ENCODE measurements around the gene NLRP6. TPM values are rescaled to one million over a fixed set of nuclear protein-coding genes. Genes with fewer than 3 reads are reported as not detected.

The NLRP6 gene
- polyA plus RNA-seq, 3 donors from 2014 or later, result 1.6 to 5.1 TPM; not detected in 1

Other genes with a start within 250 kb of the NLRP6 start
- gene SCGB1C1, start 85.3 kb upstream of the NLRP6 start, polyA plus RNA-seq, result not detected
- gene BET1L, start 71.0 kb upstream of the NLRP6 start, polyA plus RNA-seq, result 10 to 100 TPM; 12.1 to 39.5 (median 24.6) TPM
- gene RIC8A, start 70.7 kb upstream of the NLRP6 start, polyA plus RNA-seq, result 100 to 1,000 TPM in 2 of 3 donors, 10 to 100 TPM in 1; 91.0 to 132 (median 106) TPM
- 10 to 100 TPM in 1 of 3 donors, 1 to 10 TPM in 2; 6.7 to 11.1 (median 7.4) TPM for gene SIRT3, start 42.1 kb upstream of the NLRP6 start, polyA plus RNA-seq
- 100 to 1,000 TPM; 257 to 353 (median 345) TPM for gene PSMD13, start 41.4 kb upstream of the NLRP6 start, polyA plus RNA-seq
- gene PGGHG, start 10.7 kb downstream of the NLRP6 start, polyA plus RNA-seq, result 10 to 100 TPM in 2 of 3 donors, 1 to 10 TPM in 1; 8.1 to 17.4 (median 11.4) TPM
- gene IFITM5, start 21.1 kb downstream of the NLRP6 start, polyA plus RNA-seq, result not detected
- 1,000 to 10,000 TPM; 4,348 to 7,867 (median 6,958) TPM for gene IFITM2, start 29.4 kb downstream of the NLRP6 start, polyA plus RNA-seq
- 1,000 to 10,000 TPM; 2,792 to 4,533 (median 3,562) TPM for gene IFITM1, start 35.6 kb downstream of the NLRP6 start, polyA plus RNA-seq
- 100 to 1,000 TPM; 138 to 675 (median 423) TPM for gene IFITM3, start 42.5 kb downstream of the NLRP6 start, polyA plus RNA-seq
- gene B4GALNT4, start 91.1 kb downstream of the NLRP6 start, polyA plus RNA-seq, result under 1 TPM in 1 of 3 donors, not detected in 2; 0.53 TPM
- gene PKP3, start 115.8 kb downstream of the NLRP6 start, polyA plus RNA-seq, result under 1 TPM in 1 of 3 donors, not detected in 2; 0.36 TPM
- gene SIGIRR, start 136.6 kb downstream of the NLRP6 start, polyA plus RNA-seq, result 100 to 1,000 TPM; 238 to 392 (median 259) TPM
- 1 to 10 TPM in 2 of 3 donors, not detected in 1; 2.3 to 4.4 TPM for gene ANO9, start 163.6 kb downstream of the NLRP6 start, polyA plus RNA-seq
- gene PTDSS2, start 171.9 kb downstream of the NLRP6 start, polyA plus RNA-seq, result 10 to 100 TPM; 11.5 to 17.3 (median 16.1) TPM
- 100 to 1,000 TPM; 164 to 180 (median 168) TPM for gene RNH1, start 228.8 kb downstream of the NLRP6 start, polyA plus RNA-seq

Measured in immature natural killer cell (primary cell).